K562 (cell line): Measurements from ENCODE around the gene SERP1. TPM values are rescaled to one million over a fixed set of nuclear protein-coding genes. Genes with fewer than 3 reads are reported as not detected.

Experiments used
- CCAR2 ChIP-seq: fragments of 200-400 bp; formaldehyde crosslinking; IDR thresholded peaks from 2 replicates; pipeline ENCODE4 v1.6.1; 2017; ENCODE audit warnings: mild to moderate bottlenecking, low read depth, low read length
- CHD1 ChIP-seq: fragments of 200-600 bp; sonication (generic); IDR thresholded peaks from one replicate; pipeline ENCODE4 v1.6.1; 2012; ENCODE audit warnings: mild to moderate bottlenecking, moderate library complexity, low read length, inconsistent platforms
- ETV6 ChIP-seq, 3 experiments: fragments of 150-350 bp in 1 of 3; sonication (generic) in 1 of 3; formaldehyde crosslinking in 1 of 3; IDR thresholded peaks; 2 replicates each; pipeline versions ENCODE4 v1.6.1 to v1.8.0; 2014 to 2022; ENCODE audit warnings: borderline replicate concordance in 2 of 3, low read depth in 2 of 3, antibody characterized with exemption in 1 of 3, low read length in 1 of 3, mild to moderate bottlenecking in 1 of 3, missing genetic modification reagents in 1 of 3
- FOXK2 ChIP-seq, 2 experiments: fragments of 450-650 bp; IDR thresholded peaks in 1 of 2; conservative IDR thresholded peaks in 1 of 2; 2 replicates each; pipeline ENCODE4 v1.6.1; 2016; ENCODE audit warnings: low read depth in 2 of 2, mild to moderate bottlenecking in 1 of 2
- L3MBTL2 ChIP-seq: fragments of 450-650 bp; IDR thresholded peaks from 2 replicates; pipeline ENCODE4 v1.6.1; 2016; ENCODE audit warnings: mild to moderate bottlenecking, moderate library complexity
- NUFIP1 ChIP-seq: fragments of 450-650 bp; IDR thresholded peaks from 2 replicates; pipeline ENCODE4 v1.6.1; 2018; ENCODE audit not compliant: partially characterized antibody
- POLR2AphosphoS5 ChIP-seq: IDR thresholded peaks from 2 replicates; pipeline ENCODE4 v1.6.1; 2011; ENCODE audit warnings: mild to moderate bottlenecking, low read depth, low read length, moderate library complexity; ENCODE audit not compliant: control insufficient read depth, insufficient read depth
- RBM22 ChIP-seq: fragments of 200-400 bp; formaldehyde crosslinking; IDR thresholded peaks from 2 replicates; pipeline ENCODE4 v1.6.1; 2018; ENCODE audit warnings: low read length, low read depth; ENCODE audit not compliant: poor library complexity, severe bottlenecking
- SMAD3 ChIP-seq: fragments of 450-650 bp; formaldehyde crosslinking; conservative IDR thresholded peaks from 2 replicates; pipeline ENCODE4 v1.4.0; 2020; ENCODE audit warnings: mild to moderate bottlenecking
- TAF1 ChIP-seq: IDR thresholded peaks from 2 replicates; pipeline ENCODE4 v1.6.1; 2011; ENCODE audit warnings: mild to moderate bottlenecking, low read length, moderate library complexity; ENCODE audit not compliant: insufficient read depth, control insufficient read depth, severe bottlenecking; ENCODE audit errors: extremely low read depth
- TRIM24 ChIP-seq, 2 experiments: fragments of 450-650 bp; IDR thresholded peaks; 2 replicates each; pipeline ENCODE4 v1.6.1; 2016
- TRIM28 ChIP-seq: fragments of 450-650 bp; IDR thresholded peaks from 2 replicates; pipeline ENCODE4 v1.6.1; 2017
- XRCC3 ChIP-seq: fragments of 450-650 bp; IDR thresholded peaks from 2 replicates; pipeline ENCODE4 v1.6.1; 2017; ENCODE audit warnings: mild to moderate bottlenecking, moderate library complexity
- YBX1 ChIP-seq: fragments of 450-650 bp; IDR thresholded peaks from 2 replicates; pipeline ENCODE4 v1.7.1; 2016; ENCODE audit warnings: mild to moderate bottlenecking
- ZNF140 ChIP-seq: fragments of 250-450 bp; sonication (Bioruptor Pico); IDR thresholded peaks from 2 replicates; pipeline ENCODE4 v1.8.0; 2021; ENCODE audit warnings: moderate library complexity, mild to moderate bottlenecking, inconsistent platforms
- ZNF212 ChIP-seq: fragments of 450-650 bp; formaldehyde crosslinking; IDR thresholded peaks from 2 replicates; pipeline ENCODE4 v1.4.0; 2020; ENCODE audit warnings: mild to moderate bottlenecking
- ZNF232 ChIP-seq: sonication (generic); formaldehyde crosslinking; IDR thresholded peaks from 2 replicates; pipeline ENCODE4 v1.8.0; 2022; ENCODE audit warnings: mild to moderate bottlenecking, missing genetic modification reagents
- ZNF717 ChIP-seq: fragments of 250-450 bp; sonication (Bioruptor Pico); IDR thresholded peaks from 2 replicates; pipeline ENCODE4 v1.5.0; 2021
- polyA plus RNA-seq, 8 experiments: library from polyadenylated mRNA; depleted of rRNA in 4 of 8; stranded (reverse) in 5 of 8; unstranded in 3 of 8; fragments of >200 nt; fragmentation: Nextera tagmentation in 2 of 8; fragmentation: Illumina TruSeq in 1 of 8; extraction: Ambion mirVana in 2 of 8; extraction: Trizol in 1 of 8; gene quantifications; 2 replicates each; pipeline versions ENCODE4 v1.2.1 to v1.2.3, GENCODE V29; 2011 to 2014; ENCODE audit warnings: inconsistent platforms in 1 of 8, missing spikeins in 1 of 8
- total RNA-seq, 7 experiments: library from RNA; depleted of rRNA in 6 of 7; stranded (reverse); fragments of >200 nt in 6 of 7; fragmentation: Illumina TruSeq in 2 of 7; extraction: Trizol in 2 of 7; gene quantifications; 2 replicates each; pipeline versions ENCODE4 v1.2.1 to v1.2.3, GENCODE V29; 2011 to 2021; ENCODE audit warnings: low replicate concordance in 1 of 7
- TF ChIP-seq, protein P1 (sequence below): fragments of 250-450 bp; sonication (Bioruptor Pico); IDR thresholded peaks from 2 replicates; pipeline ENCODE4 v1.5.1; 2021; ENCODE audit warnings: mild to moderate bottlenecking
- TF ChIP-seq, protein P2 (sequence below): fragments of 250-450 bp; sonication (Bioruptor Pico); IDR thresholded peaks from 2 replicates; pipeline ENCODE4 v1.4.0; 2020; ENCODE audit warnings: mild to moderate bottlenecking, moderate library complexity

Gene SERP1
- total and polyA plus RNA-seq, 9 of the 15 experiments (the other 6 are each of a cell fraction or from before 2014, with no cell fraction given), result 38.6 to 443 (median 121) TPM

DNA sequence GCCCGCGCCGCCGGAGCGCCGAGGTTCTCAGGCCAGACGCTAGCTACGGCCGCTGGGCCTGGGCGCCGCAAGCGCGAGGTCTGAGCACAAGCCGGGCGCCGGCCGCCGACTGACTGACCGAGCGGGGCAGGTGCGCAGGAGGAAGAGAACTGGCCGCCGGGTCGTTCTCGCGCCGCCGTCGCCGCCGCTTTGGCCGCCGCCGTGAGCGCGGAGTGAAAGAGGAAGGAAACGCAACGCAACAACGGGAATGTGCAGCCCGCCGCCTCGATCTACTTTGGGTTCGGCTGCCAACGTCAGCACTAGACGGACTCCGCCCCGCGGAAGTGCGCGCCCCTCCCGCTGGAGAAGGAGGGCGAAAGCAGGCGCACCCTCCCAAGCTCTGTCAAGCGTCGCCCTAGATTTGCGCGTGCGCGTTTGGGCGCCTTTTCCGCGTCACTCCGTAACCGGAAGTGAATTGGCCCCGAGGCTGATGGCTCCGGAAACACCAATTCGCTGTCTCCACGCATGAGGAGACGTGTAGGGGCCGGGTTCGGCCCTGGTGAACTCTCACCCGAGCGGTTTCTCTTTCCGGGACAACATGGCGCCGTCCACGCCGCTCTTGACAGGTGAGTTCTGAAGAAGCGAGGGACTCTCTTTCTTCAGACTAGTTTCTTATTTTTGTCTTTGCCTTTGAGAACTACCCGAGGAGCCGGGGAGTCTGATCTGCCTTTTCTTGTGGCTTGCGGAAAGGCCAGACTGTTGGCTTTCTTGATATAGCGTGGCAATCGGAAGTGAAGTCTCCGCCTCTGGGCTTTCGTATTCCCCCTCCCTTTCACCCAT, at the start of gene SERP1, which contains the start of gene EIF2A (continued):
- TF ChIP-seq RBM22 (peak; percentile 90), NUFIP1 (no peak), YBX1 (no peak), POLR2AphosphoS5 (peak; percentile 76), TRIM28 (no peak; the same call in 1 of the 2 replicates), TAF1 (peak; percentile 90), ZNF212 (CRISPR knock-in tag) (0 out of 2 replicates have a peak, but pooled peaks have one; percentile 38), CCAR2 (no peak), ZNF140 (CRISPR knock-in tag) (no peak), ZNF232 (no peak; the same call in 1 of the 2 replicates), ETV6 (IDR thresholded peaks at IDR 0.05; ENCODE audit: borderline replicate concordance in 1 of 2, low read depth in 2 of 2, low read length in 1 of 2) (no peak; a peak in 1 of 4 replicates), ETV6 (CRISPR knock-in tag; IDR thresholded peaks at IDR 0.05; ENCODE audit: borderline replicate concordance) (no peak), TRIM24 (IDR thresholded peaks at IDR 0.05) (peak in 1 of 2 experiments; percentile 14; a peak in 1 of 4 replicates), FOXK2 (conservative IDR thresholded peaks at IDR 0.05 in 1 of 2, IDR thresholded peaks at IDR 0.05 in 1 of 2; ENCODE audit: low read depth in 2 of 2) (peak; percentile 94 to 96), ZNF717 (no peak), SMAD3 (CRISPR knock-in tag) (0 out of 2 replicates have a peak, but pooled peaks have one; percentile 2), XRCC3 (no peak), L3MBTL2 (peak; percentile 62; the same call in 1 of the 2 replicates), CHD1 (no peak)
- TF ChIP-seq, protein P1, sequence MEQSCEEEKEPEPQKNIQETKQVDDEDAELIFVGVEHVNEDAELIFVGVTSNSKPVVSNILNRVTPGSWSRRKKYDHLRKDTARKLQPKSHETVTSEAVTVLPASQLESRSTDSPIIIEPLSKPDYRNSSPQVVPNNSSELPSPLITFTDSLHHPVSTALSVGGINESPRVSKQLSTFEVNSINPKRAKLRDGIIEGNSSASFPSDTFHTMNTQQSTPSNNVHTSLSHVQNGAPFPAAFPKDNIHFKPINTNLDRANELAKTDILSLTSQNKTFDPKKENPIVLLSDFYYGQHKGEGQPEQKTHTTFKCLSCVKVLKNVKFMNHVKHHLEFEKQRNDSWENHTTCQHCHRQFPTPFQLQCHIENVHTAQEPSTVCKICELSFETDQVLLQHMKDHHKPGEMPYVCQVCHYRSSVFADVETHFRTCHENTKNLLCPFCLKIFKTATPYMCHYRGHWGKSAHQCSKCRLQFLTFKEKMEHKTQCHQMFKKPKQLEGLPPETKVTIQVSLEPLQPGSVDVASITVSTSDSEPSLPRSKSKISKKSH (CRISPR knock-in tag), result no peak
- TF ChIP-seq, protein P2, sequence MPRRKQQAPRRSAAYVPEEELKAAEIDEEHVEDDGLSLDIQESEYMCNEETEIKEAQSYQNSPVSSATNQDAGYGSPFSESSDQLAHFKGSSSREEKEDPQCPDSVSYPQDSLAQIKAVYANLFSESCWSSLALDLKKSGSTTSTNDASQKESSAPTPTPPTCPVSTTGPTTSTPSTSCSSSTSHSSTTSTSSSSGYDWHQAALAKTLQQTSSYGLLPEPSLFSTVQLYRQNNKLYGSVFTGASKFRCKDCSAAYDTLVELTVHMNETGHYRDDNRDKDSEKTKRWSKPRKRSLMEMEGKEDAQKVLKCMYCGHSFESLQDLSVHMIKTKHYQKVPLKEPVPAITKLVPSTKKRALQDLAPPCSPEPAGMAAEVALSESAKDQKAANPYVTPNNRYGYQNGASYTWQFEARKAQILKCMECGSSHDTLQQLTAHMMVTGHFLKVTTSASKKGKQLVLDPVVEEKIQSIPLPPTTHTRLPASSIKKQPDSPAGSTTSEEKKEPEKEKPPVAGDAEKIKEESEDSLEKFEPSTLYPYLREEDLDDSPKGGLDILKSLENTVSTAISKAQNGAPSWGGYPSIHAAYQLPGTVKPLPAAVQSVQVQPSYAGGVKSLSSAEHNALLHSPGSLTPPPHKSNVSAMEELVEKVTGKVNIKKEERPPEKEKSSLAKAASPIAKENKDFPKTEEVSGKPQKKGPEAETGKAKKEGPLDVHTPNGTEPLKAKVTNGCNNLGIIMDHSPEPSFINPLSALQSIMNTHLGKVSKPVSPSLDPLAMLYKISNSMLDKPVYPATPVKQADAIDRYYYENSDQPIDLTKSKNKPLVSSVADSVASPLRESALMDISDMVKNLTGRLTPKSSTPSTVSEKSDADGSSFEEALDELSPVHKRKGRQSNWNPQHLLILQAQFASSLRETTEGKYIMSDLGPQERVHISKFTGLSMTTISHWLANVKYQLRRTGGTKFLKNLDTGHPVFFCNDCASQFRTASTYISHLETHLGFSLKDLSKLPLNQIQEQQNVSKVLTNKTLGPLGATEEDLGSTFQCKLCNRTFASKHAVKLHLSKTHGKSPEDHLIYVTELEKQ (CRISPR knock-in tag), result no peak
